ENCODE data around the gene PLEKHA3. TPM values are rescaled to one million over a fixed set of nuclear protein-coding genes. Genes with fewer than 3 reads are reported as not detected.

Gene PLEKHA3
- total and polyA plus RNA-seq, 10 of the 15 experiments (the other 5 are each of a cell fraction or from before 2014, with no cell fraction given): 1.4 to 21.1 (median 7.4) TPM

- TF ChIP-seq ETV6 (conservative IDR thresholded peaks at IDR 0.05 in 1 of 2, IDR thresholded peaks at IDR 0.05 in 1 of 2; ENCODE audit: borderline replicate concordance in 1 of 2, low read depth in 1 of 2) (no peak), RELB (IDR thresholded peaks at IDR 0.05; ENCODE audit: low read depth) (no peak), PRDM15 (CRISPR knock-in tag; IDR thresholded peaks at IDR 0.05) (no peak), CREM (IDR thresholded peaks at IDR 0.05; ENCODE audit: low read depth) (no peak), E2F4 (IDR thresholded peaks at IDR 0.05; ENCODE audit: low read depth, low read length) (no peak), SUPT20H (IDR thresholded peaks at IDR 0.05; ENCODE audit: borderline replicate concordance, control insufficient read depth, low read depth, low read length) (no peak)
These were observed 4.2 kb downstream of the PLEKHA3 start (continued) for GRCh38 chr2:178484245-178485041.

Data from GM12878 (cell line).